ENCODE results near the gene FKRP. TPM values are rescaled to one million over a fixed set of nuclear protein-coding genes. Genes with fewer than 3 reads are reported as not detected.

FKRP gene
- polyA plus RNA-seq, 1 donor (not counting 4 experiments of a cell fraction or from before 2014, with no cell fraction given), result 6.1 TPM

DNA sequence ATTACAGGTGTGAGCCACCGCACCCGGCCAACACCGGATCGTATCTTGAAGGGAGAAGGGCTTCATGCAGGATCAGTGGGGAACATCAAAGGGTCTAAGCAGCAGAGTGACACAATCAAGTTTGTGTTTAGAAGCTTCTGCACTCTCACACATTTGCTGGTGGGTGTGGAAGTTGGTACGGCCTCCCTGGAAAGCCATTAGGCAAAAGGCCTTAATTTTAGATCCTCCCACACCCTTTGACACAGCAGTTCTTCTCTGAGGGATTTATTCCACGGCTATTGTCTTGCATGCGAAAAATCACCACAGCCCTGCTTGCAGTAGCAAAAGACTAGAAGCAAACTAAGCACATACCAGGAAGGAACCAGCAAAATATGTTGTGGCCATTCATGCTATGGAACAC lies 60.8 kb downstream of the FKRP start:
- Histone ChIP-seq H3K4me1 (ENCODE audit: control insufficient read depth, extremely low read depth, insufficient read depth, low read length) (no peaks in the 10 kb centered on the region), H3K9me3 (ENCODE audit: control insufficient read depth, low read depth, low read length) (no peaks in the 10 kb centered on the region), H3K9ac (ENCODE audit: control insufficient read depth, extremely low read depth, insufficient read depth, low read length) (no peak overlapping the region), H3K9me1 (ENCODE audit: control insufficient read depth, extremely low read depth, insufficient read depth, low read length) (no peaks in the 10 kb centered on the region), H3K27me3 (ENCODE audit: control insufficient read depth, extremely low read depth, insufficient read depth, low read length) (no peaks in the 10 kb centered on the region), H3K36me3 (ENCODE audit: control insufficient read depth in 2 of 2, extremely low read depth in 1 of 2, insufficient read depth in 2 of 2, low read length in 2 of 2) (no peaks in the 10 kb centered on the region), H3K4me2 (ENCODE audit: control insufficient read depth, extremely low read depth, insufficient read depth, low read depth, low read length) (no peak overlapping the region), H3K79me2 (ENCODE audit: control insufficient read depth, insufficient read depth, low read length) (no peaks in the 10 kb centered on the region), H2AFZ (ENCODE audit: control insufficient read depth, low read length) (no peak overlapping the region), H3K4me3 (ENCODE audit: control insufficient read depth in 2 of 3, extremely low read depth in 1 of 3, insufficient read depth in 2 of 3, low read depth in 1 of 3, low read length in 3 of 3) (no peak overlapping the region), H3K27ac (ENCODE audit: control insufficient read depth, insufficient read depth, low read length) (no peak overlapping the region), H4K20me1 (ENCODE audit: control insufficient read depth, extremely low read depth, insufficient read depth, low read length) (no peaks in the 10 kb centered on the region)
- dilution Hi-C loops (cut with MboI; ENCODE audit: extremely low pct_ligation_motif_present, low sequenced_read_pairs), result no loop called here
- no peak for TF ChIP-seq EZH2 (IDR thresholded peaks at IDR 0.05; ENCODE audit: low read length)
- TF ChIP-seq, protein P1, sequence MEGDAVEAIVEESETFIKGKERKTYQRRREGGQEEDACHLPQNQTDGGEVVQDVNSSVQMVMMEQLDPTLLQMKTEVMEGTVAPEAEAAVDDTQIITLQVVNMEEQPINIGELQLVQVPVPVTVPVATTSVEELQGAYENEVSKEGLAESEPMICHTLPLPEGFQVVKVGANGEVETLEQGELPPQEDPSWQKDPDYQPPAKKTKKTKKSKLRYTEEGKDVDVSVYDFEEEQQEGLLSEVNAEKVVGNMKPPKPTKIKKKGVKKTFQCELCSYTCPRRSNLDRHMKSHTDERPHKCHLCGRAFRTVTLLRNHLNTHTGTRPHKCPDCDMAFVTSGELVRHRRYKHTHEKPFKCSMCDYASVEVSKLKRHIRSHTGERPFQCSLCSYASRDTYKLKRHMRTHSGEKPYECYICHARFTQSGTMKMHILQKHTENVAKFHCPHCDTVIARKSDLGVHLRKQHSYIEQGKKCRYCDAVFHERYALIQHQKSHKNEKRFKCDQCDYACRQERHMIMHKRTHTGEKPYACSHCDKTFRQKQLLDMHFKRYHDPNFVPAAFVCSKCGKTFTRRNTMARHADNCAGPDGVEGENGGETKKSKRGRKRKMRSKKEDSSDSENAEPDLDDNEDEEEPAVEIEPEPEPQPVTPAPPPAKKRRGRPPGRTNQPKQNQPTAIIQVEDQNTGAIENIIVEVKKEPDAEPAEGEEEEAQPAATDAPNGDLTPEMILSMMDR (optimal IDR thresholded peaks at IDR 0.05 in 1 of 3, IDR thresholded peaks at IDR 0.05 in 1 of 3, conservative IDR thresholded peaks at IDR 0.05 in 1 of 3; ENCODE audit: extremely low read depth in 1 of 3, insufficient read depth in 2 of 3, low read length in 3 of 3), result no peak
- DNase-seq (ENCODE audit: low read depth, low spot score), result no peak
- no peak for FAIRE-seq

Small RNA genes within 50 kb of the gene (small RNA-seq; reads per million reads assigned to genes)
- gene MIR320E (ENCODE audit: insufficient read length in 3 of 3, low read depth in 3 of 3, low replicate concordance in 1 of 3) (0 reads per million in 3 experiments), gene RF00019 (ENCODE audit: insufficient read length in 3 of 3, low read depth in 3 of 3, low replicate concordance in 1 of 3) (0 reads per million in 3 experiments)

Other genes with a start within 250 kb of the FKRP start
- 245 to 556 TPM (median 411 TPM) in 3 replicates for gene CALM3, start 144.7 kb upstream of the FKRP start, polyA plus RNA-seq
- 0.08 TPM in 1 of 3 replicates, not detected in the others for gene PTGIR, start 121.0 kb upstream of the FKRP start, polyA plus RNA-seq
- not detected in 3 replicates for gene GNG8, start 109.9 kb upstream of the FKRP start, polyA plus RNA-seq
- 0.03 to 0.14 TPM (median 0.04 TPM) in 3 replicates for gene DACT3, start 84.9 kb upstream of the FKRP start, polyA plus RNA-seq
- 9.9 to 29.0 TPM (median 13.4 TPM) in 3 replicates for gene PRKD2, start 28.9 kb upstream of the FKRP start, polyA plus RNA-seq
- 37.3 to 57.0 TPM (median 45.8 TPM) in 3 replicates for gene STRN4, start 393 bp downstream of the FKRP start, polyA plus RNA-seq
- 74.8 to 137 TPM (median 90.4 TPM) in 3 replicates for gene SLC1A5, start 42.5 kb downstream of the FKRP start, polyA plus RNA-seq
- gene AP2S1, start 104.8 kb downstream of the FKRP start, polyA plus RNA-seq, result 183 to 218 TPM (median 192 TPM) in 3 replicates
- gene ARHGAP35, start 114.9 kb downstream of the FKRP start, polyA plus RNA-seq, result 14.3 to 21.7 TPM (median 19.5 TPM) in 3 replicates